Neural crest cell (in vitro differentiated cells): ENCODE data around the gene LOXL1. TPM values are rescaled to one million over a fixed set of nuclear protein-coding genes. Genes with fewer than 3 reads are reported as not detected.
"Not testable (repeated sequence)": the region's sequence is repeated elsewhere in the genome, so short reads cannot be mapped to it uniquely, and the experiment has no call there.

Experiments
- DNase-seq: peaks from one replicate; pipeline ENCODE4 v3.0.0; 2021; ENCODE audit warnings: low read depth, mixed read lengths, low spot score
- H3K27ac Mint-ChIP-seq: one replicate; pipeline ENCODE4 v1.8.0; 2021; ENCODE audit warnings: mild to moderate bottlenecking, mixed read lengths; ENCODE audit not compliant: unreplicated experiment
- H3K27me3 Mint-ChIP-seq: 2 replicates; pipeline ENCODE4 v1.8.0; 2021; ENCODE audit warnings: low read depth, mild to moderate bottlenecking, mixed read lengths
- H3K36me3 Mint-ChIP-seq: 2 replicates; pipeline ENCODE4 v1.8.0; 2021; ENCODE audit warnings: low read depth, mild to moderate bottlenecking, mixed read lengths
- H3K4me1 Mint-ChIP-seq: 2 replicates; pipeline ENCODE4 v1.8.0; 2021; ENCODE audit warnings: mixed read lengths
- H3K4me3 Mint-ChIP-seq: one replicate; pipeline ENCODE4 v1.8.0; 2021; ENCODE audit warnings: mild to moderate bottlenecking, mixed read lengths
- H3K9me3 Mint-ChIP-seq: 2 replicates; pipeline ENCODE4 v1.8.0; 2021; ENCODE audit warnings: mixed read lengths
- total RNA-seq: library from RNA; stranded (reverse); gene quantifications from 2 replicates; pipeline ENCODE4 v1.2.1, GENCODE V29; 2021
- TF ChIP-seq, protein P1 (sequence below): fragments of 200-600 bp; sonication (generic); conservative IDR thresholded peaks from 2 replicates; pipeline ENCODE4 v1.5.0; 2021; ENCODE audit warnings: antibody characterized with exemption, mild to moderate bottlenecking

LOXL1 gene
- total RNA-seq, 1 donor from 2014 or later = 17.3 TPM

DNA sequence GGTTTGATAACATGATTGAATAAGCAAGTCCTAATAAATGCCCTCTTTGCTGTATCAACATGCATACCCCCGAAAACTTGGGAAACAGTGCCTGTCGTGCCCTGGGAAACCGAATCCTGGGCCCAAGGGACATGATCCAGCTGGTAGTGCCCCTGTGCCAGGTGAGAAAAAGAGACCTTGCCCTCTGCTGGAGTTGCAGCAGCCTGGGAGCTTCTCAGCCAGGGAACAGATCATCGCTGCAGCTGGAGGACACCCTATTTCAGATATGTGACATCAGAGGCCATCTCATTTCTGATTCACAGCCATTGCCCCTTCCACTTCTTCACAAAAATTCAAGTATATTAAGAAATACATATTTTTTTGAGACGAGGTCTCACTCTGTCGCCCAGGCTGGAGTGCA lies 33.5 kb downstream of the LOXL1 start:
- no peaks in the 10 kb centered on the region for H3K36me3 Mint-ChIP-seq
- no peak overlapping the region for H3K27ac Mint-ChIP-seq
- DNase-seq = no peak
- no peak overlapping the region for H3K4me3 Mint-ChIP-seq
- TF ChIP-seq, protein P1, sequence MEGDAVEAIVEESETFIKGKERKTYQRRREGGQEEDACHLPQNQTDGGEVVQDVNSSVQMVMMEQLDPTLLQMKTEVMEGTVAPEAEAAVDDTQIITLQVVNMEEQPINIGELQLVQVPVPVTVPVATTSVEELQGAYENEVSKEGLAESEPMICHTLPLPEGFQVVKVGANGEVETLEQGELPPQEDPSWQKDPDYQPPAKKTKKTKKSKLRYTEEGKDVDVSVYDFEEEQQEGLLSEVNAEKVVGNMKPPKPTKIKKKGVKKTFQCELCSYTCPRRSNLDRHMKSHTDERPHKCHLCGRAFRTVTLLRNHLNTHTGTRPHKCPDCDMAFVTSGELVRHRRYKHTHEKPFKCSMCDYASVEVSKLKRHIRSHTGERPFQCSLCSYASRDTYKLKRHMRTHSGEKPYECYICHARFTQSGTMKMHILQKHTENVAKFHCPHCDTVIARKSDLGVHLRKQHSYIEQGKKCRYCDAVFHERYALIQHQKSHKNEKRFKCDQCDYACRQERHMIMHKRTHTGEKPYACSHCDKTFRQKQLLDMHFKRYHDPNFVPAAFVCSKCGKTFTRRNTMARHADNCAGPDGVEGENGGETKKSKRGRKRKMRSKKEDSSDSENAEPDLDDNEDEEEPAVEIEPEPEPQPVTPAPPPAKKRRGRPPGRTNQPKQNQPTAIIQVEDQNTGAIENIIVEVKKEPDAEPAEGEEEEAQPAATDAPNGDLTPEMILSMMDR = no peak
- no peaks in the 10 kb centered on the region for H3K9me3 Mint-ChIP-seq
- H3K4me1 Mint-ChIP-seq = peaks cover 3% of the 10 kb centered on the region
- no peaks in the 10 kb centered on the region for H3K27me3 Mint-ChIP-seq

DNA sequence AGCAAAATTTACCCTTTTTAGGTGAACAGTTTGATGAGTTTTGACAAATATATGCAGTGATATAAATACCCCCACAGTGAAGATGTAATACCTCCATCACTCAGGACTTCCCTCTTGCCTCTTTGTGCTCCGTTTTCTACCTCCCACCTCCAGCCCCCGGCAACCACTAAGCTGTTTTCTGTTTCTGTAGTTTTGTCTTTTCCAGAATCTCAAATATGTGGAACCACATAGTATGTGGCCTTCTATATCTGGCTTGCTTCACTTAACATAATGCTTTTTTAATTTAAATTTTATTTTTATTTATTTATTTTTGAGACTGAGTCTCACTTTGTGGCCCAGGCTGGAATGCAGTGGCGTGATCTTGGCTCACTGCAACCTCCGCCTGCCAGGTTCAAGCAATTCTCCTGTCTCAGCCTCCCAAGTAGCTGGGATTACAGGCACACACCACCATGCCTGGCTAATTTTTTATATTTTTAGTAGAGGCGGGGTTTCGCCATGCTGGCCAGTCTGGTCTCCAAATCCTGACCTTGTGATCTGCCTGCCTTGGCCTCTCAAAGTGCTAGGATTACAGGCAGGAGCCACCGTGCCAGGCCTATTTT lies 34.3 kb downstream of the LOXL1 start:
- not testable (repeated sequence) for H3K27me3 Mint-ChIP-seq, H3K9me3 Mint-ChIP-seq, H3K27ac Mint-ChIP-seq, H3K4me3 Mint-ChIP-seq, H3K36me3 Mint-ChIP-seq, DNase-seq
- H3K4me1 Mint-ChIP-seq = peaks cover 10% of the 10 kb centered on the region

DNA sequence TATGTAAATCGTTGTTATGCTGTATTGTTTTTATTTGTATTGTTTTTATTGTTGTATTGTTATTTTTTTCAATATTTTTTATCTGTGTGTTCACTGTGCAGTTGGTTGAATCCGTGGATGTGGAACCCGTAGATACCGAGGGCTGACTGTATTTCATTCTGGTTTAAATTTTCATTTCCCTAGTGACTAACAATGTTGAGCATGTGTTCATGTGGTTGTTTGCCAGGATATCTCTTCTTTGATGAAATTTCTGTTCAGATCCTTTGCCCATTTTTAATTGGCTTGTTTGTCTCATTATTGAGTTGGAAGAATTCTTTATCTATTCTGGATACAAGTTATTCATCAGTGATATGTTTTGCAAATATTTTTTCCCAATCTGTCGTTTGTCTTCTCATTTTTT lies 36.2 kb downstream of the LOXL1 start:
- Mint-ChIP-seq H3K9me3 (no peaks in the 10 kb centered on the region), H3K4me1 (peaks cover 22% of the 10 kb centered on the region), H3K36me3 (no peaks in the 10 kb centered on the region), H3K4me3 (no peak overlapping the region), H3K27ac (no peak overlapping the region), H3K27me3 (no peaks in the 10 kb centered on the region)
- DNase-seq = no peak
- TF ChIP-seq, protein P1 = no peak

DNA sequence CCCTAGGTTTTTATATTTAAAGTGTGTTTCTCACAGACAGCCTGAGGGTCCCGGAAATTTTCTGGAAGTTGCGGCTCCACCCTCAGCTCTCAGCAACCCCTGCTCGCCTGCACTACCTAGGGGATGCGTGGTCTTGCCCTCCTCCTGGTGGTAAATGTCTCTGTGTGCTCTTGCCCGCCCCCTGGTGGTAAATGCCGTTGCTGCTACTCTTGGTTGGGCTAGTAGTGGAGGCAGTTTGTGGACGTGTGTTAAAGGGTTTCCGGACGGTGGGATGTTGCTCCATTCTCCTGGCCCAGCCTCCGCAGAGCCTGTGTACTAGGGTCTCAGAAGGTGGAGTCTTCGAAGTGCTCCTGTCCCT lies 38.5 kb downstream of the LOXL1 start:
- Mint-ChIP-seq H3K36me3 (no peaks in the 10 kb centered on the region), H3K27ac (peak overlapping the region; percentile 30), H3K4me1 (peaks cover 22% of the 10 kb centered on the region), H3K9me3 (no peaks in the 10 kb centered on the region), H3K4me3 (no peak overlapping the region), H3K27me3 (no peaks in the 10 kb centered on the region)
- TF ChIP-seq, protein P1 = peak; percentile 91
- peak; percentile 90 for DNase-seq

DNA sequence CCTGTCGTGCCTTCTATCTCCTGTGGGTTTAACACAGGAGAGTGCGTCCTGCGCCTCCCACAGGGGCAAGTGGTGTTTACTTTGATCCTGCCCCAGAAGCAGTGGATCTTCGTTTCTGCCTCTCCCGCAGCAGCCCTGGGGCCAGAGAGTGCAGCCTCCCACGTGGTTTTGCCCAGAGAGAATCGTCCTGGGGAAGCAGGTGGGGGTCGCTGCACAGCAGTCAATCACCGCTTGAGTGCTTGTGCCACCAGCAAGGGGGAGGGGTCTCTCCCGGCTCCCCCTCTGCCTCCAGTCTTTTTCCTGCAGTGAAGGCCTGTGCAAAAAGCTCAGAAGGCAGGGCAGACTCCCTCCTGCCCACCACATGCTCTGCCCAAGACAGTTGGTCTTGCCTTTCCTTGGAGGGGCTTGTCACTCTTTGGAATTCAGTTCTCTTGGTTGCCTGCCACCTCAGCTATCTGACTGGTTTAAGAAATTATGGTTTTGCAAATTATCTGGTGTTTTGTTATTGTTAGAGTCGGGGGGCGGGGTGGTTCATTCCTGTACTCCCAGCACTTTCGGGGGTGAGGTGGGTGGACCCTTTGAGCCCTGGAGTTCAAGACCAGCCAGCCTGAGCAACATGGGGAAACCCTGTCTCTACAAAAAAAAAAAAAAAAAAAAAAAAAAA lies 39.0 kb downstream of the LOXL1 start:
- Mint-ChIP-seq H3K27me3 (no peaks in the 10 kb centered on the region), H3K4me3 (no peak overlapping the region), H3K4me1 (peaks cover 22% of the 10 kb centered on the region), H3K9me3 (no peaks in the 10 kb centered on the region), H3K27ac (peak overlapping the region; percentile 30), H3K36me3 (no peaks in the 10 kb centered on the region)
- no peak for DNase-seq
- TF ChIP-seq, protein P1 = peak; percentile 31

DNA sequence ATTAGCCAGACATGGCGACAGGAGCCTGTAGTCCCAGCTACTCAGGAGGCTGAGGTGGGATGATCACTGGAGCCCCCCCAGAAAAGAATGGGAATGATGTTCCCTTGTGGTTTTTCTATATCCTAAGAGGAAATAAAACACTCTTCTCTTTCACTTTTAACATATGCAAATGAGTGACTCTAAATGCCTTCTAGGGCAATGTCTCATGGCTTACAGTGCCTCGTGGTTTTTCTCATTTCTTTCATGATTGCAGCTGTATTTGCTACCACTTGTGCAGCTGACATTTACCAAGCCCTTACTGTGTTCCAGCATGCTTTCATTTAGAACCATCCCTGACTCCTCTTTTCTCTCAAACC lies 39.5 kb downstream of the LOXL1 start:
- Mint-ChIP-seq H3K4me3 (no peak overlapping the region), H3K36me3 (no peaks in the 10 kb centered on the region), H3K9me3 (no peaks in the 10 kb centered on the region), H3K4me1 (peaks cover 22% of the 10 kb centered on the region), H3K27ac (no peak overlapping the region), H3K27me3 (no peaks in the 10 kb centered on the region)
- TF ChIP-seq, protein P1 = no peak
- DNase-seq = no peak
